ENCODE measurements around the gene FLT3LG. TPM values are rescaled to one million over a fixed set of nuclear protein-coding genes. Genes with fewer than 3 reads are reported as not detected.
A peak's percentile ranks its signal among the peaks of the same experiment; 100 is the strongest.
"Not testable (repeated sequence)": the region's sequence is repeated elsewhere in the genome, so short reads cannot be mapped to it uniquely, and the experiment has no call there.

Gene FLT3LG
- total RNA-seq, 1 donor from 2014 or later, result 3.0 TPM

GRCh38 chr19:49442354-49442753 lies 31.7 kb upstream of the FLT3LG start:
- TF ChIP-seq CTCF (IDR thresholded peaks at IDR 0.05; ENCODE audit: insufficient read depth, low read length, poor library complexity, severe bottlenecking), result no peak

GRCh38 chr19:49442771-49443365 lies 31.1 kb upstream of the FLT3LG start:
- H3K27me3 ChIP-seq (ENCODE audit: control insufficient read depth, insufficient read depth, low read length), result peaks cover 47% of the 10 kb centered on the region
- no peak for TF ChIP-seq CTCF (IDR thresholded peaks at IDR 0.05; ENCODE audit: insufficient read depth, low read length, poor library complexity, severe bottlenecking)
- H3K4me3 ChIP-seq (ENCODE audit: low read depth, low read length), result peak overlapping the region; percentile 63
- DNase-seq (ENCODE audit: low read depth), result peak; percentile 29
- H3K36me3 ChIP-seq (ENCODE audit: control insufficient read depth, insufficient read depth, low read length), result no peaks in the 10 kb centered on the region

More at GRCh38 chr19:49442354-49442753, 31.7 kb upstream of the FLT3LG start:
- H3K27me3 ChIP-seq (ENCODE audit: control insufficient read depth, insufficient read depth, low read length), result peaks cover 53% of the 10 kb centered on the region
- H3K4me3 ChIP-seq (ENCODE audit: low read depth, low read length), result no peak overlapping the region
- no peaks in the 10 kb centered on the region for H3K36me3 ChIP-seq (ENCODE audit: control insufficient read depth, insufficient read depth, low read length)
- no peak for DNase-seq (ENCODE audit: low read depth)

GRCh38 chr19:49443366-49444099 lies 30.5 kb upstream of the FLT3LG start:
- TF ChIP-seq CTCF (IDR thresholded peaks at IDR 0.05; ENCODE audit: insufficient read depth, low read length, poor library complexity, severe bottlenecking), result peak; percentile 87
- peak overlapping the region; percentile 63 for H3K4me3 ChIP-seq (ENCODE audit: low read depth, low read length)
- no peaks in the 10 kb centered on the region for H3K36me3 ChIP-seq (ENCODE audit: control insufficient read depth, insufficient read depth, low read length)
- H3K27me3 ChIP-seq (ENCODE audit: control insufficient read depth, insufficient read depth, low read length), result peaks cover 41% of the 10 kb centered on the region
- peak; percentile 71 for DNase-seq (ENCODE audit: low read depth)

GRCh38 chr19:49444100-49444700 lies 29.8 kb upstream of the FLT3LG start:
- not testable (repeated sequence) for DNase-seq (ENCODE audit: low read depth); H3K4me3 ChIP-seq (ENCODE audit: low read depth, low read length); H3K36me3 ChIP-seq (ENCODE audit: control insufficient read depth, insufficient read depth, low read length)
- peaks cover 35% of the 10 kb centered on the region for H3K27me3 ChIP-seq (ENCODE audit: control insufficient read depth, insufficient read depth, low read length)

- Histone ChIP-seq H3K27me3 (ENCODE audit: control insufficient read depth, insufficient read depth, low read length) (peaks cover 18% of the 10 kb centered on the region), H3K36me3 (ENCODE audit: control insufficient read depth, insufficient read depth, low read length) (no peaks in the 10 kb centered on the region), H3K4me3 (ENCODE audit: low read depth, low read length) (no peak overlapping the region)
- no peak for DNase-seq (ENCODE audit: low read depth)
- no peak for TF ChIP-seq CTCF (IDR thresholded peaks at IDR 0.05; ENCODE audit: insufficient read depth, low read length, poor library complexity, severe bottlenecking)
These were observed 28.0 kb upstream of the FLT3LG start for GRCh38 chr19:49445997-49446396.
